Sigmoid colon (tissue), 7 donors: Measurements from ENCODE around the gene ACD. TPM values are rescaled to one million over a fixed set of nuclear protein-coding genes. Genes with fewer than 3 reads are reported as not detected.

Source experiments
- DNase-seq: peaks from one replicate; pipeline ENCODE4 v3.0.0-alpha.2; 2019
- H3K27ac ChIP-seq, 4 donors: fragments of 200-600 bp; sonication (generic); one replicate each; pipeline ENCODE4 v1.5.1; 2016 to 2019; ENCODE audit warnings: mild to moderate bottlenecking in 1 of 4
- H3K27me3 ChIP-seq, 3 donors: fragments of 200-600 bp; sonication (generic); one replicate each; pipeline ENCODE4 v1.5.1; 2019; ENCODE audit warnings: mild to moderate bottlenecking in 1 of 3
- H3K36me3 ChIP-seq, 4 donors: fragments of 200-600 bp; sonication (generic); one replicate each; pipeline ENCODE4 v1.5.1; 2016 to 2019
- H3K4me1 ChIP-seq, 4 donors: fragments of 200-600 bp; sonication (generic); one replicate each; pipeline ENCODE4 v1.5.1; 2017 to 2019
- H3K4me3 ChIP-seq, 4 donors: fragments of 200-600 bp; sonication (generic); one replicate each; pipeline ENCODE4 v1.5.1; 2017 to 2019; ENCODE audit warnings: mild to moderate bottlenecking in 2 of 4, moderate library complexity in 1 of 4
- H3K9me3 ChIP-seq, 4 donors: fragments of 200-600 bp in 3 of 4; sonication (generic) in 3 of 4; one replicate each; pipeline versions ENCODE4 v1.5.1 to v1.6.1; 2013 to 2019
- CTCF ChIP-seq, 4 experiments: fragments of 450-650 bp in 3 of 4; fragments of 200-600 bp in 1 of 4; IDR thresholded peaks; one replicate each; pipeline ENCODE4 v1.5.1; 2016 to 2019; ENCODE audit warnings: antibody characterized with exemption in 4 of 4, mild to moderate bottlenecking in 3 of 4, moderate library complexity in 2 of 4
- EP300 ChIP-seq, 4 donors: sonication (generic); formaldehyde crosslinking; IDR thresholded peaks; one replicate each; pipeline ENCODE4 v1.6.1; 2017; ENCODE audit warnings: antibody characterized with exemption in 4 of 4
- POLR2A ChIP-seq, 2 donors: fragments of 450-650 bp; IDR thresholded peaks; one replicate each; pipeline ENCODE4 v1.6.1; 2016; ENCODE audit warnings: antibody characterized with exemption in 2 of 2, mild to moderate bottlenecking in 2 of 2, moderate library complexity in 2 of 2
- POLR2AphosphoS5 ChIP-seq, 4 donors: sonication (generic); formaldehyde crosslinking; IDR thresholded peaks; one replicate each; pipeline ENCODE4 v1.6.1; 2017; ENCODE audit warnings: antibody characterized with exemption in 4 of 4
- WGBS, 2 donors: extraction: QIAGEN DNeasy Blood & Tissue Kit; methylation state at CpG; one replicate each; pipeline ENCODE4 v1.1.7; 2013; 5-methylcytosine and 5-hydroxymethylcytosine counted together
- intact Hi-C: fragments of 100-400 bp; cut with DNase I; formaldehyde crosslinking; loops from one replicate; pipeline ENCODE4 v1.15.1; 2023
- polyA plus RNA-seq, 3 donors: library from polyadenylated mRNA; stranded (reverse); fragments of 200-250 nt; gene quantifications; one replicate each; pipeline ENCODE4 v1.2.3, GENCODE V29; 2013
- total RNA-seq, 4 donors: library from RNA; depleted of rRNA; stranded (reverse); fragments of >200 nt; gene quantifications; one replicate each; pipeline ENCODE4 v1.1.0, GENCODE V29; 2016
- donor health status: healthy with polysubstance abuse.
- donor health status: Bipolar disorder and iron deficiency.
- donor health status: healthy.

The ACD gene
- total and polyA plus RNA-seq, 7 donors, result 7.4 to 20.6 (median 17.8) TPM

- WGBS, 2 donors, result 6 to 57% methylated on average over 59 of the region's 59 CpGs
- peaks cover 0 to 25% (median 21%) of the 10 kb centered on the region in 4 donors for H3K4me1 ChIP-seq
- H3K27me3 ChIP-seq, result peaks cover 41 to 80% (median 69%) of the 10 kb centered on the region in 3 donors
- intact Hi-C loops, result no loop called here
- no peak overlapping the region for H3K27ac ChIP-seq
- no peak for TF ChIP-seq EP300 (IDR thresholded peaks at IDR 0.05)
- TF ChIP-seq POLR2AphosphoS5 (IDR thresholded peaks at IDR 0.05), result no peak
- TF ChIP-seq CTCF (IDR thresholded peaks at IDR 0.05), result no peak
- TF ChIP-seq POLR2A (IDR thresholded peaks at IDR 0.05), result no peak
- no peaks in the 10 kb centered on the region for H3K9me3 ChIP-seq
- H3K36me3 ChIP-seq, result peaks cover 0 to 11% (median 4%) of the 10 kb centered on the region in 4 donors
- H3K4me3 ChIP-seq, result peak overlapping the region in 3 of 4 donors; percentile 17 to 42 (median 41)
- no peak for DNase-seq
Observed at GRCh38 chr16:67652578-67653127, 7.4 kb downstream of the ACD start.

- Histone ChIP-seq H3K36me3 (peaks cover 0 to 3% (median 0%) of the 10 kb centered on the region in 4 donors), H3K9me3 (no peaks in the 10 kb centered on the region), H3K27ac (no peak overlapping the region), H3K4me3 (no peak overlapping the region), H3K4me1 (peaks cover 0 to 25% (median 21%) of the 10 kb centered on the region in 4 donors), H3K27me3 (peaks cover 46 to 88% (median 77%) of the 10 kb centered on the region in 3 donors)
- intact Hi-C loops, result no loop called here
- WGBS, 2 donors, result 85 to 91% methylated on average over 4 of the region's 4 CpGs
- TF ChIP-seq POLR2A (IDR thresholded peaks at IDR 0.05) (no peak), EP300 (IDR thresholded peaks at IDR 0.05) (no peak), POLR2AphosphoS5 (IDR thresholded peaks at IDR 0.05) (no peak), CTCF (IDR thresholded peaks at IDR 0.05) (no peak)
- no peak for DNase-seq
Observed at GRCh38 chr16:67651847-67652246, 8.2 kb downstream of the ACD start.

GRCh38 chr16:67651039-67651438, 9.0 kb downstream of the ACD start:
- WGBS, 2 donors, result 93% methylated on average over 7 of the region's 7 CpGs
- no peak overlapping the region for H3K4me3 ChIP-seq
- DNase-seq, result no peak
- peaks cover 52 to 97% (median 83%) of the 10 kb centered on the region in 3 donors for H3K27me3 ChIP-seq
- intact Hi-C loops, result no loop called here
- H3K9me3 ChIP-seq, result no peaks in the 10 kb centered on the region
- TF ChIP-seq POLR2AphosphoS5 (IDR thresholded peaks at IDR 0.05) (no peak), POLR2A (IDR thresholded peaks at IDR 0.05) (no peak), EP300 (IDR thresholded peaks at IDR 0.05) (no peak), CTCF (IDR thresholded peaks at IDR 0.05) (no peak)
- peaks cover 0 to 25% (median 21%) of the 10 kb centered on the region in 4 donors for H3K4me1 ChIP-seq
- no peaks in the 10 kb centered on the region for H3K36me3 ChIP-seq
- no peak overlapping the region for H3K27ac ChIP-seq

- no peak for TF ChIP-seq POLR2A (IDR thresholded peaks at IDR 0.05)
- TF ChIP-seq EP300 (IDR thresholded peaks at IDR 0.05), result no peak
- no peak for TF ChIP-seq POLR2AphosphoS5 (IDR thresholded peaks at IDR 0.05)
- TF ChIP-seq CTCF (IDR thresholded peaks at IDR 0.05), result no peak
- peaks cover 60 to 100% (median 94%) of the 10 kb centered on the region in 3 donors for H3K27me3 ChIP-seq
- 59 to 75% methylated on average over 8 of the region's 8 CpGs for WGBS, 2 donors
- intact Hi-C loops, result no loop called here
- no peak for DNase-seq
- H3K4me1 ChIP-seq, result peaks cover 0 to 25% (median 23%) of the 10 kb centered on the region in 4 donors
- H3K36me3 ChIP-seq, result no peaks in the 10 kb centered on the region
- no peak overlapping the region for H3K4me3 ChIP-seq
- no peak overlapping the region for H3K27ac ChIP-seq
- H3K9me3 ChIP-seq, result no peaks in the 10 kb centered on the region
Observed at GRCh38 chr16:67650023-67650422, 10.0 kb downstream of the ACD start.
